ENCODE results near the gene TMEM203.

TMEM203 gene, protein sequence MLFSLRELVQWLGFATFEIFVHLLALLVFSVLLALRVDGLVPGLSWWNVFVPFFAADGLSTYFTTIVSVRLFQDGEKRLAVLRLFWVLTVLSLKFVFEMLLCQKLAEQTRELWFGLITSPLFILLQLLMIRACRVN

GRCh38 chr9:137205126-137206069, at the start of gene TMEM203, which contains the start of gene NDOR1:
Gene TMEM203 (minus strand): TSS chr9:137205648. CDS start chr9:137205414, 234 bp downstream.
Gene NDOR1 (plus strand): TSS chr9:137205700. CDS start chr9:137205778, 78 bp downstream.
- Mint-ChIP-seq H3K36me3 (ENCODE audit: low read depth) (peaks cover 20% of the 10 kb centered on the region), H3K4me3 (peak within 1 kb of the TSS; percentile 94), H3K27ac (peak within 1 kb of the TSS; percentile 93), H3K27me3 (ENCODE audit: low read depth) (no peaks in the 10 kb centered on the region), H3K4me1 (ENCODE audit: low read depth) (peaks cover 31% of the 10 kb centered on the region), H3K9me3 (no peaks in the 10 kb centered on the region)

GRCh38 chr9:137254624-137255447, 49.4 kb upstream of the TMEM203 start, which contains the start of gene NELFB:
Gene NELFB (plus strand): TSS chr9:137255327.
- Mint-ChIP-seq H3K4me1 (ENCODE audit: low read depth) (peaks cover 10% of the 10 kb centered on the region), H3K9me3 (no peaks in the 10 kb centered on the region), H3K4me3 (peak within 1 kb of the TSS; percentile 89), H3K27me3 (ENCODE audit: low read depth) (no peaks in the 10 kb centered on the region), H3K27ac (peak within 1 kb of the TSS; percentile 83), H3K36me3 (ENCODE audit: low read depth) (no peaks in the 10 kb centered on the region)

DNA sequence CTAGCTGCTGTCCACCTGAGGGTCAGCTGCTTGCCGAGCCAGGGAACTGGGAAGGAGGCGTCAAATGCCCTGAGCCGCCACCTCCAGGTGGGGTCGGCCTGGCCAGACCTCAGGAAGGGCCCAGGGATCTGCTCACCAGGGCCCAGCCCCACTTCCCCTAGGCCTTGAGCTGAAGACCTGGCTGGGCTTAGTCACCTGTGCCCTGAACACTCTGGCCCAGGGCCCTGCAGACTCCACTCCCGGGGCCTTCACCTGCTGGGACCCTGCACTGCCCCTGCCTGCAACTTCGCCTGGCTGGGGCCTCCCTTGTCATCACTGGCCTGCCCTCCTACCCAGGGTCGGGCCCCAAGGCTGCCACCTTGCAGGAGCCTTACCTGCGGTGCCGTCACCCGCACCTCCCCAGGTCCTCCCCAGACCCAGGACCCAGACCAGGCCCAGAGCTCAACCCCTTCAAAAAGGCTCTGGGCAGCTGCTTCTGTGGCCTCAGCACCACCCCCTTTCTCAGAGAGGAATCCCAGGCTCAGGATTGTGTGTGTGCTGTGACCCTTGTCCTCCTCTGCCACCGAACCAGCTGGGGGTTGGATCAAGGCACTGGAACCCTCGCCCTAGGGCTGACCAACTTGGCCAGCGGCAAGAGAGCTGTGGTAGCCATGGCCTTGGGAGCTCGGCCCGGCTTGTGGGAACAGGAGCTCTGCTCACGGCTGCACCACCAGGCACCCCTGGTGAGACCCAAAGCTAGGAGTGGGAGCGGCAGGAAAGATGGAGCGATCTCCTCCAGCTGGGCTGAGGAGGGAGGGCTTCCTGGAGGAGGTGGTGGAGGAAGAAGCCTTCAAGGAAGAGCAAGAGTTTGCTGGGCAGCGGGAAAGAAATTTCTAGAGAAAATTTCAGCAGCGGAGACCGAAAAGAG, 48.5 kb upstream of the TMEM203 start:
- H3K4me3 Mint-ChIP-seq, result peak overlapping the region; percentile 89
- no peaks in the 10 kb centered on the region for H3K9me3 Mint-ChIP-seq
- peak overlapping the region; percentile 80 for H3K27ac Mint-ChIP-seq
- no peaks in the 10 kb centered on the region for H3K36me3 Mint-ChIP-seq (ENCODE audit: low read depth)
- no peaks in the 10 kb centered on the region for H3K27me3 Mint-ChIP-seq (ENCODE audit: low read depth)
- H3K4me1 Mint-ChIP-seq (ENCODE audit: low read depth), result peaks cover 10% of the 10 kb centered on the region

DNA sequence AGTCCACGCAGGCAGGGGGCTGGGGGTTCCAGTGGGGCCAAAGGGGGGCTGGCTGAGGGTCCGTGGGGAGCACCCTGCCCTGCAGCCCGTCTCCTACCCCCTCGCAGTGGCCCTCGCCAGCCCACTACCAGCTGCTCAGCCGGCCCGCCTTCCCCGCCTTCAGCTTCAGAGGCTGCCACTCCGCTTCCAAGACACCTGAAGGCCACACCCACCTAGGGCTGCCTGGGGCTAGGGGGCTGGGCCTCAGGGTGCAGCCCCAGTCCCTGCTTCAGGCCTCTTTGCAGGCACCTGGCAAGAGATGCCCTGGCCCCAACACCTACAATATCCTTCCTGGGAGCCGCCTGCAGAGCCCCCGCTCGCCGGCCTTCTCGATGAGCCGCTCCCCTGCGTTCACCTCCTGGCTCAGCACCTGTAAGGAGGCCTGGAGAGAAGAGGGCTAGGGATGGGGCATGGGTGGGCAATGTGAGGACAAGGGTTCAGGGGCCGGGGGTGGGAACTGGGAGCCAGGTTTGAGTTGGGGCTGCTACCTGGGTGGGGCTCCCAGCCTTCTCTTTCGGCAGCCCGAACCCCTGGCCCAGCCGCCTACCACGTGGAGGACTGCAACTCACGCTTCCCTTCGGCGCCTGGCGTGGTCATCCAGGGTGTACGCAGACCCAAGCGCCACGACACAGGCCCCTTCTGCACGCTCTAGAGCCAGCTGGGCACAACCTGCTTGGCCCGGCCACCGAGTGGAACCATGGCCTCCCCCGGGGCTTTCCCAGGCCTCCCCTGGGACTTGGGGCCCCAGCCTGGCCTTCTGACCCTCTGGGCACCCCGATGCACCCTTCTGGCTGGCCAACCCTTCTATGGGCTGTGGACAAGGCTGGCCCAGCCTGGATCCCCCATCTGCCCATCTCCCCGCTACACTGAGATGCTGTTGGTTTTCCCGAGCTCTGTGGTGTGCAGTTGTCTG, 47.4 kb upstream of the TMEM203 start:
- Mint-ChIP-seq H3K4me3 (no peak overlapping the region), H3K36me3 (ENCODE audit: low read depth) (no peaks in the 10 kb centered on the region), H3K27me3 (ENCODE audit: low read depth) (no peaks in the 10 kb centered on the region), H3K27ac (no peak overlapping the region), H3K9me3 (no peaks in the 10 kb centered on the region), H3K4me1 (ENCODE audit: low read depth) (peaks cover 10% of the 10 kb centered on the region)

- H3K4me1 Mint-ChIP-seq (ENCODE audit: low read depth), result peaks cover 9% of the 10 kb centered on the region
- H3K36me3 Mint-ChIP-seq (ENCODE audit: low read depth), result no peaks in the 10 kb centered on the region
- H3K9me3 Mint-ChIP-seq, result no peaks in the 10 kb centered on the region
- no peak overlapping the region for H3K27ac Mint-ChIP-seq
- no peaks in the 10 kb centered on the region for H3K27me3 Mint-ChIP-seq (ENCODE audit: low read depth)
- H3K4me3 Mint-ChIP-seq, result no peak overlapping the region
Measured at GRCh38 chr9:137251490-137252268, 46.2 kb upstream of the TMEM203 start.

- no peak within 1 kb of the TSS for H3K4me3 Mint-ChIP-seq
- H3K36me3 Mint-ChIP-seq (ENCODE audit: low read depth), result no peaks in the 10 kb centered on the region
- H3K27ac Mint-ChIP-seq, result no peak within 1 kb of the TSS
- peaks cover 5% of the 10 kb centered on the region for H3K4me1 Mint-ChIP-seq (ENCODE audit: low read depth)
- H3K27me3 Mint-ChIP-seq (ENCODE audit: low read depth), result no peaks in the 10 kb centered on the region
- no peaks in the 10 kb centered on the region for H3K9me3 Mint-ChIP-seq
Measured at GRCh38 chr9:137251194-137251461, 45.7 kb upstream of the TMEM203 start, which contains the start of gene STPG3. Gene STPG3 (plus strand): TSS chr9:137251286. CDS start chr9:137251287, 1 bp downstream.

GRCh38 chr9:137250329-137251193, 45.1 kb upstream of the TMEM203 start:
- H3K4me1 Mint-ChIP-seq (ENCODE audit: low read depth), result peaks cover 5% of the 10 kb centered on the region
- no peak overlapping the region for H3K4me3 Mint-ChIP-seq
- H3K36me3 Mint-ChIP-seq (ENCODE audit: low read depth), result no peaks in the 10 kb centered on the region
- no peak overlapping the region for H3K27ac Mint-ChIP-seq
- no peaks in the 10 kb centered on the region for H3K9me3 Mint-ChIP-seq
- no peaks in the 10 kb centered on the region for H3K27me3 Mint-ChIP-seq (ENCODE audit: low read depth)

DNA sequence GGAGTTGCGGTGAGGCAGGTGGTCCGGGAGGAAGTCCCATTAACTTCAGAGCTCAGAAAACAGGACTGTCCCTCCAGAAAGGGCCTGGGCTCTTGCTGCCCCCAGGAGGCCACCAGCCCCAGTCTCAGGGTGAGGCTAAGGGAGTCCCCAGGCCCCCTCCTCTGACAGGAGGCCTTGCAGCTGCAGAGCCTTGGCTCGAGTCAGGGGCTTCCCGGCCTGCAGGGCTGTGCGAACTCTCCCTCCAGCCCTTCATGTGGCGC, 42.4 kb upstream of the TMEM203 start:
- peaks cover 13% of the 10 kb centered on the region for H3K4me1 Mint-ChIP-seq (ENCODE audit: low read depth)
- no peaks in the 10 kb centered on the region for H3K27me3 Mint-ChIP-seq (ENCODE audit: low read depth)
- H3K36me3 Mint-ChIP-seq (ENCODE audit: low read depth), result peaks cover 12% of the 10 kb centered on the region
- no peaks in the 10 kb centered on the region for H3K9me3 Mint-ChIP-seq
- H3K27ac Mint-ChIP-seq, result no peak overlapping the region
- H3K4me3 Mint-ChIP-seq, result no peak overlapping the region

DNA sequence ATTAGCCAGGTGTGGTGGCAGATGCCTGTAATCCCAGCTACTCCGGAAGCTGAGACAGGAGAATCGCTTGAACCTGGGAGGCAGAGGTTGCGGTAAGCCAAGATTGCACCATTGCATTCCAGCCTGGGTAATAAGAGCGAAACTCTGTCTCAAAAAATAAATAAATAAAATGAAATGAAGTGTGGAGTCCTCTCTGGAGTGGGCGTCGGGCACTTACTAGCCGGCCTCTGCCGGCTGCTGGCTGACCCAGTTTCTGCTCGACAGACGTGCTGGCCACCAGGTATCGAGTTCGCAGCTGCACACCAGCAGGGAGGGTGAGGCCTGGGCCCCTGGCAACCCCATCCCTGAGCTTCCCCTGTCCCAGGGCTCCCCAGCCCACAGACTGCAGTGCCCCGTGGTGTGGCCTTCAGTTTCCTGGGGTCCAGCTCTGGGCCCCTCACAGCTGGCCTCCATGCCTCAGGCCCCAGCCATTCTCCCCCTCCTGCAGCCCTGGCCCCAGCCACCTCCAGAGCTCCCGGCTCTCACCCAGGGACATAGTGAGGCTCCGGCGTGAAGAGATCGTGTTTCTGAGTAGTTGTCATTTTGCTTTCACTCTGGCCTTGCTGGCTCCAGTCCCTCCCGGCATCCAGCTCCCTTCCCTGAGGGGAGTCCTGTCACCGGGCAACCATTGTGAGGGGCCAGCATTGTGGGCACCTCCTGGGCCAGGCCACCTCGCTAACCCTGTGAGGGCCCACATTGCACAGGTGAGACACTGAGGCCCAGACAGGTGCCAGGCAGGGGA, 41.9 kb upstream of the TMEM203 start:
- Mint-ChIP-seq H3K4me3 (no peak overlapping the region), H3K9me3 (no peaks in the 10 kb centered on the region), H3K36me3 (ENCODE audit: low read depth) (peaks cover 18% of the 10 kb centered on the region), H3K27ac (no peak overlapping the region), H3K4me1 (ENCODE audit: low read depth) (peaks cover 19% of the 10 kb centered on the region), H3K27me3 (ENCODE audit: low read depth) (no peaks in the 10 kb centered on the region)

GRCh38 chr9:137245450-137246421, 40.3 kb upstream of the TMEM203 start:
- Mint-ChIP-seq H3K9me3 (no peaks in the 10 kb centered on the region), H3K27me3 (ENCODE audit: low read depth) (no peaks in the 10 kb centered on the region), H3K36me3 (ENCODE audit: low read depth) (peaks cover 24% of the 10 kb centered on the region), H3K4me3 (no peak overlapping the region), H3K4me1 (ENCODE audit: low read depth) (peaks cover 20% of the 10 kb centered on the region), H3K27ac (no peak overlapping the region)
